Measurements from ENCODE around the gene ARHGAP18. TPM values are rescaled to one million over a fixed set of nuclear protein-coding genes. Genes with fewer than 3 reads are reported as not detected.
A peak's percentile ranks its signal among the peaks of the same experiment; 100 is the strongest.

ARHGAP18 gene
- total RNA-seq, 1 donor, result 47.1 TPM

DNA sequence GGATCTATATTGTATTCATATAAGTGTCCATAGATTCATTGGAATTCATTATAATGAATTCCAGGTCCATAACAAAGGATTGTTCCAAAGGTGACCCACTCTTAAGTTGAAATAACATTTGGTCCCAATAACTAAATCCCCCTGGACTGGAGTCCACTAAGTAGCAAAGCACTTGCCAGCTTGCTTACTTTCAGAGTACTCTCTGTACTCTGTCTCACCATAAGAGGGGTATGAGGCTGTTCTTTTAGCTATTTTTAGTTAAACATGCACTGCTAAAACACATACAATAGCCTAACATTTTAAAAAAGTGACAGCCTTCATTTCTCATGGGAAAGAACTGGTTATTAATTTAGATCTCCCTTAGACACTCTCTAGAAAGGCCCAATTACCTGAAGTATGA lies 16.7 kb upstream of the ARHGAP18 start:
- H3K4me3 ChIP-seq (ENCODE audit: low read depth, low read length), result no peak overlapping the region
- TF ChIP-seq, protein P1, sequence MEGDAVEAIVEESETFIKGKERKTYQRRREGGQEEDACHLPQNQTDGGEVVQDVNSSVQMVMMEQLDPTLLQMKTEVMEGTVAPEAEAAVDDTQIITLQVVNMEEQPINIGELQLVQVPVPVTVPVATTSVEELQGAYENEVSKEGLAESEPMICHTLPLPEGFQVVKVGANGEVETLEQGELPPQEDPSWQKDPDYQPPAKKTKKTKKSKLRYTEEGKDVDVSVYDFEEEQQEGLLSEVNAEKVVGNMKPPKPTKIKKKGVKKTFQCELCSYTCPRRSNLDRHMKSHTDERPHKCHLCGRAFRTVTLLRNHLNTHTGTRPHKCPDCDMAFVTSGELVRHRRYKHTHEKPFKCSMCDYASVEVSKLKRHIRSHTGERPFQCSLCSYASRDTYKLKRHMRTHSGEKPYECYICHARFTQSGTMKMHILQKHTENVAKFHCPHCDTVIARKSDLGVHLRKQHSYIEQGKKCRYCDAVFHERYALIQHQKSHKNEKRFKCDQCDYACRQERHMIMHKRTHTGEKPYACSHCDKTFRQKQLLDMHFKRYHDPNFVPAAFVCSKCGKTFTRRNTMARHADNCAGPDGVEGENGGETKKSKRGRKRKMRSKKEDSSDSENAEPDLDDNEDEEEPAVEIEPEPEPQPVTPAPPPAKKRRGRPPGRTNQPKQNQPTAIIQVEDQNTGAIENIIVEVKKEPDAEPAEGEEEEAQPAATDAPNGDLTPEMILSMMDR (IDR thresholded peaks at IDR 0.05; ENCODE audit: insufficient read depth, low read depth, low read length), result no peak
- DNase-seq (ENCODE audit: low read depth), result no peak

DNA sequence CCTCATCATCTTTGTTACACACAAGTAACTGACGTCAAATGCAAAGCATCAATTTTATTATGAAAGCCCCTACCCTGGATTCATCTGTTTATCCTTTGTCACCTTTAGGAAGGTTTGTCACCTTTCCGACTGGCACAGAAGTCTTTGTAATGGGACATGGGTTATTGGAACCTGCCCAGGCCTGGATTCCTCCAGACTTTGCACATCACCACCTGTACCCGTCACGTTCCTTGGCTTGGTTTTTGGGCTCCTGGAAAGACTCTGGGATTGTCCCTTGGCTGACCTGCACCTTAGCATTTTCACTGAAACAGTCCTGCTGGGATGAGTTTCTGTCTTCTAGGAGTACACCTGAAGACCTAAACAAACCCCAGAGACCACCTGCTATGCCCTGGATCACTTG lies 15.4 kb upstream of the ARHGAP18 start:
- DNase-seq (ENCODE audit: low read depth), result no peak
- no peak overlapping the region for H3K4me3 ChIP-seq (ENCODE audit: low read depth, low read length)
- TF ChIP-seq, protein P1 (IDR thresholded peaks at IDR 0.05; ENCODE audit: insufficient read depth, low read depth, low read length), result no peak

- TF ChIP-seq, protein P1 (IDR thresholded peaks at IDR 0.05; ENCODE audit: insufficient read depth, low read depth, low read length), result no peak
- DNase-seq (ENCODE audit: low read depth), result peak; percentile 67
- no peak overlapping the region for H3K4me3 ChIP-seq (ENCODE audit: low read depth, low read length)
These were observed 9.7 kb upstream of the ARHGAP18 start for GRCh38 chr6:129719692-129720091.

DNA sequence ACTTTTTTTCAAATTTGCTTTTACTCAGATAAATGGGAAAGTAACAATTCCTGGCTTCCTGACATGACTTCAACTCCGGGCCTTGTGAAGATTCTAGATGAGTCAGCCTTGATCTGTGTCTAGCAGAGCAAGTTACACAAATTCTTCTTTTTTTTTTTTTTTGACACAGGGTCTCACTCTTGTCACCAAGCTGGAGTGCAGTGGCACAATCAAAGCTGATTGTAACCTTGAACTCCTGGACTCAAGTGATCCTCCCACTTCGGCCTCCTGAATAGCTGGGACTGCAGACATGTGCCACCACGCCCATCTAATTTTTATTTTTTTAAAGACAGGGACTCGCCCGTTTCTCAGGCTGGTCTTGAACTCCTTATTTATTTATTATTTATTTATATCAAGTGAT lies 7.3 kb upstream of the ARHGAP18 start:
- H3K4me3 ChIP-seq (ENCODE audit: low read depth, low read length), result no peak overlapping the region
- DNase-seq (ENCODE audit: low read depth), result peak; percentile 43
- TF ChIP-seq, protein P1 (IDR thresholded peaks at IDR 0.05; ENCODE audit: insufficient read depth, low read depth, low read length), result no peak

DNA sequence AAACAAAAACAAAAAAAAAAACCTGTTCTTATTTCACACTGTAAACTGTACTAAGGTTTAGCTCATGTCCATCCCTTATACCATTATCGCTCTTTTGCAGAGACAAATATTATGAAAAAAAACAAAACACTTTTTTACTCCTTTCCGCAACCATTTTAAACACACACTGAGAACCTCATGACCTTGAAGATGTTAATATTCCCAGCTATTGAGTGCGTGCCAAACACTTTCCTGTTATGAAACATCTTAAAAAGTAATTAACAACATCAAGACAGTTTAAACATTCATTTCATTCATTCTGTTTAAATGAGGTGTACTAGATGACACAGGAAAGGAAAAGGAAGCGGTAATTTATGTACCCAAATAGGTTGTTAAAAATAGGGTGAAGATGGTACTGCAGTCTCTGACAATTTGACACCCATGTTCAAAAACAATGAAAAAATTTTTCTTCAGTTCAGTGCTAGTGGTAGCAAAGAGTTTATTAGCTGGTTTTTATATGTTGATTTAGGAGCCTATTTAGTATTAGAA lies 3.9 kb upstream of the ARHGAP18 start:
- TF ChIP-seq, protein P1 (IDR thresholded peaks at IDR 0.05; ENCODE audit: insufficient read depth, low read depth, low read length), result no peak
- no peak overlapping the region for H3K4me3 ChIP-seq (ENCODE audit: low read depth, low read length)
- peak; percentile 42 for DNase-seq (ENCODE audit: low read depth)

GRCh38 chr6:129711271-129711631 lies 1.3 kb upstream of the ARHGAP18 start:
- TF ChIP-seq, protein P1 (IDR thresholded peaks at IDR 0.05; ENCODE audit: insufficient read depth, low read depth, low read length), result no peak
- no peak overlapping the region for H3K4me3 ChIP-seq (ENCODE audit: low read depth, low read length)
- DNase-seq (ENCODE audit: low read depth), result no peak

Measured in fibroblast of villous mesenchyme (primary cell).